ENCODE measurements around the gene S100G.

Gene S100G

DNA sequence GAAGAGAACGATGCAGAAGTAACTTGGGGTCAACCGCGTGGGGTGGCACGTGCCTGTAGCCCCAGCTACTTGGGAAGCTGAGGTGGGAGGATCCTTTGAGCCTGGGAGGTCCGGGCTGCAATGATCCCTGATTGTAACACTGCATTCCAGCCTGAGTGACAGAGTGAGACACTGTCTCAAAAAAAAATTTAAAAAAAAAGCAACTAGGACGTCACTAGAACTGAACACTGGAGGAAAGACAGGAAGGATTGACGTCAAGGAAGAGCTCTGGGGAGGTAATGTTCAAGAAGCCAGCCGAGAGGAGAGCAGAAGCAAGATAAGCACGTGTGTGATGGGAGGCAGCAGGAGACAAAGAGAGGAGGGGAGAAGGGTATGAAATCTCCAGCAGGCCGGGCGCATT lies 28.7 kb downstream of the S100G start:
- TF ChIP-seq, protein P1, sequence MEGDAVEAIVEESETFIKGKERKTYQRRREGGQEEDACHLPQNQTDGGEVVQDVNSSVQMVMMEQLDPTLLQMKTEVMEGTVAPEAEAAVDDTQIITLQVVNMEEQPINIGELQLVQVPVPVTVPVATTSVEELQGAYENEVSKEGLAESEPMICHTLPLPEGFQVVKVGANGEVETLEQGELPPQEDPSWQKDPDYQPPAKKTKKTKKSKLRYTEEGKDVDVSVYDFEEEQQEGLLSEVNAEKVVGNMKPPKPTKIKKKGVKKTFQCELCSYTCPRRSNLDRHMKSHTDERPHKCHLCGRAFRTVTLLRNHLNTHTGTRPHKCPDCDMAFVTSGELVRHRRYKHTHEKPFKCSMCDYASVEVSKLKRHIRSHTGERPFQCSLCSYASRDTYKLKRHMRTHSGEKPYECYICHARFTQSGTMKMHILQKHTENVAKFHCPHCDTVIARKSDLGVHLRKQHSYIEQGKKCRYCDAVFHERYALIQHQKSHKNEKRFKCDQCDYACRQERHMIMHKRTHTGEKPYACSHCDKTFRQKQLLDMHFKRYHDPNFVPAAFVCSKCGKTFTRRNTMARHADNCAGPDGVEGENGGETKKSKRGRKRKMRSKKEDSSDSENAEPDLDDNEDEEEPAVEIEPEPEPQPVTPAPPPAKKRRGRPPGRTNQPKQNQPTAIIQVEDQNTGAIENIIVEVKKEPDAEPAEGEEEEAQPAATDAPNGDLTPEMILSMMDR (IDR thresholded peaks at IDR 0.05; ENCODE audit: low read depth, low read length): no peak
- in situ Hi-C loops (cut with HindIII; ENCODE audit: low sequenced_read_pairs): no loop called here
- no peak overlapping the region for H3K4me3 ChIP-seq (ENCODE audit: low read depth, low read length)
- no peak for DNase-seq (ENCODE audit: low read depth, low spot score)

- DNase-seq (ENCODE audit: low read depth, low spot score): no peak
- in situ Hi-C loops (cut with HindIII; ENCODE audit: low sequenced_read_pairs): no loop called here
- no peak overlapping the region for H3K4me3 ChIP-seq (ENCODE audit: low read depth, low read length)
- TF ChIP-seq, protein P1 (IDR thresholded peaks at IDR 0.05; ENCODE audit: low read depth, low read length): no peak
These were observed 33.2 kb downstream of the S100G start for GRCh38 chrX:16683007-16683664.

DNA sequence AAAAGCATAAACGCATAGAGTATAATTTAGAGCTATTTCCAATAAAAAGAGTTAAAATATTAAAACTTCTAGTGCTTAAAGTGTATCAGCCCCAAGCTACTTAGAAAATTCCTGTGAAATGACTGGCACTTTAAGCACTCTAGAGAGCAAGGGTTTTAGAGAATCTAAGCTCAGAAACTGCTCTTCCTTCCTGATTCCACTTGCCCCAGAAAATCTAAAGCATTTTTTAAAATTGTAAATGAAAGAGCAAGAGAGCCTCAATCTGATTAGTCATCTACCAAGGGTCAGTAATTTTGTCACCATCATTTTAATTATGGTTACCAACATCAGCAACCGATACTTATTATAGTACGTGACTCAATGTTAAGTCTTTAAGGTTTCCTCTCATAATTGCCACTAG lies 37.6 kb downstream of the S100G start:
- in situ Hi-C loops (cut with HindIII; ENCODE audit: low sequenced_read_pairs): no loop called here
- no peak for DNase-seq (ENCODE audit: low read depth, low spot score)
- TF ChIP-seq, protein P1 (IDR thresholded peaks at IDR 0.05; ENCODE audit: low read depth, low read length): no peak
- H3K4me3 ChIP-seq (ENCODE audit: low read depth, low read length): no peak overlapping the region

DNA sequence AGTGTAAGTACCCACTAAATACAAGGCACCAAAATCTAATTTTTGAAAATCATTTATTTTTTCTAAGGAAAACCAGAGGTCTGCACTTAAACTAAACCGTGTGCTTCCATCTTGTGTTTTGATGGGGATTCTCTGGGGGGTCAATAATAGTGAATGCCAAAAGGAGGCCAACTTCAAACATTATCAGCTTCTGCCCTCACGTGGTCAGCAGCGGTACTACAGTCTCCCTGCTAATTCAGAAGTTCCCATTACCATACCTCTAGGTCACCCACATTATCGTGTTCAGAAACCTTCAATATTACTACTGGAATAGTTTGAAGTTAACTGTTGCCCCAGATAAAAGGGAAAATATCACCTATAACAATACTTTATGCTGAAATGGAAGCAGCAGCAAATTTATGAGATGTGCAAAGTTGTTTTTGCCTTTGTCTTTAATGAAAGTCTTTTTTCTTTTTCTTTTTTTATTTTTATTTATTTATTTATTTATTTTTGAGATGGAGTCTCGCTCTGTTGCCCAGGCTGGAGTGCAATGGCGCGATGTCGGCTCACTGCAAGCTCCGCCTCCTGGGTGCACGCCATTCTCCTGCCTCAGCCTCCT lies 45.2 kb downstream of the S100G start:
- in situ Hi-C loops (cut with HindIII; ENCODE audit: low sequenced_read_pairs): no loop called here
- DNase-seq (ENCODE audit: low read depth, low spot score): peak; percentile 70
- H3K4me3 ChIP-seq (ENCODE audit: low read depth, low read length): no peak overlapping the region
- TF ChIP-seq, protein P1 (IDR thresholded peaks at IDR 0.05; ENCODE audit: low read depth, low read length): peak; percentile 95

- in situ Hi-C loops (cut with HindIII; ENCODE audit: low sequenced_read_pairs): no loop called here
- no peak overlapping the region for H3K4me3 ChIP-seq (ENCODE audit: low read depth, low read length)
- no peak for DNase-seq (ENCODE audit: low read depth, low spot score)
- TF ChIP-seq, protein P1 (IDR thresholded peaks at IDR 0.05; ENCODE audit: low read depth, low read length): no peak
These were observed 47.0 kb downstream of the S100G start for GRCh38 chrX:16696956-16697355.

GRCh38 chrX:16699389-16699788 lies 49.4 kb downstream of the S100G start:
- in situ Hi-C loops (cut with HindIII; ENCODE audit: low sequenced_read_pairs): no loop called here
- TF ChIP-seq, protein P1 (IDR thresholded peaks at IDR 0.05; ENCODE audit: low read depth, low read length): no peak
- H3K4me3 ChIP-seq (ENCODE audit: low read depth, low read length): no peak overlapping the region
- DNase-seq (ENCODE audit: low read depth, low spot score): no peak
